ENCODE data around the gene KRTAP13-3. TPM values are rescaled to one million over a fixed set of nuclear protein-coding genes. Genes with fewer than 3 reads are reported as not detected.

KRTAP13-3 gene
- total RNA-seq, 2 experiments from 2014 or later: not detected

Other genes starting within 250 kb of the KRTAP13-3 start
- not detected for gene CLDN8, start 209.8 kb downstream of the KRTAP13-3 start, total RNA-seq
- not detected for gene KRTAP24-1, start 143.0 kb downstream of the KRTAP13-3 start, total RNA-seq
- not detected for gene KRTAP25-1, start 136.4 kb downstream of the KRTAP13-3 start, total RNA-seq
- gene KRTAP26-1, start 105.6 kb downstream of the KRTAP13-3 start, total RNA-seq: not detected
- gene KRTAP27-1, start 88.2 kb downstream of the KRTAP13-3 start, total RNA-seq: not detected
- gene KRTAP23-1, start 77.3 kb downstream of the KRTAP13-3 start, total RNA-seq: not detected
- not detected for gene KRTAP13-2, start 53.7 kb downstream of the KRTAP13-3 start, total RNA-seq
- gene KRTAP13-1, start 29.9 kb downstream of the KRTAP13-3 start, total RNA-seq: not detected
- gene KRTAP13-4, start 4.3 kb upstream of the KRTAP13-3 start, total RNA-seq: not detected
- gene KRTAP15-1, start 14.3 kb upstream of the KRTAP13-3 start, total RNA-seq: not detected
- gene KRTAP19-1, start 54.4 kb upstream of the KRTAP13-3 start, total RNA-seq: not detected
- not detected for gene KRTAP19-2, start 61.5 kb upstream of the KRTAP13-3 start, total RNA-seq
- gene KRTAP19-3, start 66.1 kb upstream of the KRTAP13-3 start, total RNA-seq: not detected
- not detected for gene KRTAP19-4, start 71.2 kb upstream of the KRTAP13-3 start, total RNA-seq
- gene KRTAP19-5, start 76.2 kb upstream of the KRTAP13-3 start, total RNA-seq: not detected
- gene KRTAP19-6, start 115.9 kb upstream of the KRTAP13-3 start, total RNA-seq: not detected
- not detected for gene KRTAP19-7, start 135.4 kb upstream of the KRTAP13-3 start, total RNA-seq
- gene KRTAP22-2, start 164.5 kb upstream of the KRTAP13-3 start, total RNA-seq: not detected
- gene KRTAP6-3, start 166.5 kb upstream of the KRTAP13-3 start, total RNA-seq: not detected
- gene KRTAP6-2, start 173.0 kb upstream of the KRTAP13-3 start, total RNA-seq: not detected
- not detected for gene KRTAP22-1, start 175.2 kb upstream of the KRTAP13-3 start, total RNA-seq
- gene KRTAP6-1, start 188.0 kb upstream of the KRTAP13-3 start, total RNA-seq: not detected
- not detected for gene KRTAP20-1, start 190.5 kb upstream of the KRTAP13-3 start, total RNA-seq
- gene KRTAP20-4, start 194.7 kb upstream of the KRTAP13-3 start, total RNA-seq: not detected
- gene KRTAP20-2, start 209.3 kb upstream of the KRTAP13-3 start, total RNA-seq: not detected
- gene KRTAP20-3, start 216.9 kb upstream of the KRTAP13-3 start, total RNA-seq: not detected

Measured in activated CD8-positive, alpha-beta memory T cell treated with anti-CD3 and anti-CD28 coated beads for 36 hours (primary cell).